GM18511 (cell line): ENCODE data around the gene TCF23.
"Not testable (repeated sequence)": the region's sequence is repeated elsewhere in the genome, so short reads cannot be mapped to it uniquely, and the experiment has no call there.

Source experiments
- ATAC-seq: cut with Tn5 transposase; IDR thresholded peaks from one replicate; pipeline ENCODE4 v1.9.1; 2021; ENCODE audit warnings: mild to moderate bottlenecking, moderate library complexity; ENCODE audit not compliant: unreplicated experiment

Gene TCF23

DNA sequence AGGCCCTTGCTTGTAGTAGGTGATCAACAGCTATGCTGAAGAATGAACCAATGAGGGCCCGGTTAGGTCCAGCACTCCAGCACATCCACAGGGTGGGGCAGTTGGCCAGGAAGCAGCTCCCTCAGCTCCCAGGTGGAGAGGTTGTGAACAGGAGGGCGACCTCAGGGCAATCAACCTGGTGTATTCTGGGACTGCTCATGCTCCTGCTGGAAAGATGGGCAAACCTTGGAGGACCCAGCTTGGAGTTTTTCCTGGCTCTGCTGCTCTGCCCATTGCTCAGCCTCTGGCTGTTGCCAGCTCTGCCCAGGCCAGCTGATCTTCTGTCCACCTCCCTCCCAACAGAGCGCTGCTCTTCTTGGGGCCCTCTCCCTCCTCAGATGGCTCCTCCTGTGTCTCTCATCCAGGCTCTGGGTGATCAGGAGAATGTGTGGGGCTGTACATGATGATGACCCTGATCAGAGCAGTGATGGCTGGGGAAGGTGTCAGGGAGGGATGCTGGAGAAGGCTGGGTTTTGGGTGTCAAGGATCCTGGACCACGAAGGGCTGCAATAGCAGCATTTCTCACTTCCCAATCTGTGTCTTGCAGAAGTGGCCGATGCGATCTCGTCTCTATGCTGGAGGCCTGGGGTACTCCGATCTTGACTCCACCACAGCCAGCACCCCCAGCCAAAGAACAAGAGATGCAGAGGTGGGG is 3.4 kb downstream of the TCF23 start:
- ATAC-seq: no peak

DNA sequence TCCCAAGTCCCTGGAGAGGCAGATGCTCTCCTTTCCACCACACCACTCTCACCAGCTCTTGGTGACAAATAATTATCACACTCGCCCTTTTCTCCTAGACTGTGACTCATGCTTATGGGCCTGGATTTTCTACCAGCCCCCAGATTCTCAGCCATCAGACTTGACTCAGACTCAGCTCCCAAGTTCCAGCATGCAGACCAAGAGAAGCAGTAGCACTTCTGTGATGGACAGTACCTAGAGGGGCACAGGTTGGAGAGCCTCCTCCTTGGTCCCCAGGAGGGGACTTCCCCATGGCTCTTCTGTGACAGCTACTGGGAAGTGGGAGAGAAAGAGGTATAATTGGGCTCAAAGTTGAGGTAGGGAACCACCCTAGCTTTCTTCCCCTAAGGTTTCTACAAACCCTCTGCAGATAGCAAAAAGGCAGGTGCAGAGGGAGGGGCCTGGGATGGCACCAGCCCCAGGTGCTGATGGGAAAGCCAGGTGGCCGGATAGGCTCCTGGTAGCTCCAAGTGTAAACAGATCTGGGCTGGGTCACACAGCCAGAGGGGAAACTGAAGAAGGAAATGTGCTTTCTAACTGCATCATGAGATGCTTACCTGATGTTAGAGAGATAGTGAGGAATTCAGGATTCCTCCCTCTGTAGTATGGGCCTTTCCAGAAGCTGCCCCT is 4.1 kb downstream of the TCF23 start:
- ATAC-seq: no peak

DNA sequence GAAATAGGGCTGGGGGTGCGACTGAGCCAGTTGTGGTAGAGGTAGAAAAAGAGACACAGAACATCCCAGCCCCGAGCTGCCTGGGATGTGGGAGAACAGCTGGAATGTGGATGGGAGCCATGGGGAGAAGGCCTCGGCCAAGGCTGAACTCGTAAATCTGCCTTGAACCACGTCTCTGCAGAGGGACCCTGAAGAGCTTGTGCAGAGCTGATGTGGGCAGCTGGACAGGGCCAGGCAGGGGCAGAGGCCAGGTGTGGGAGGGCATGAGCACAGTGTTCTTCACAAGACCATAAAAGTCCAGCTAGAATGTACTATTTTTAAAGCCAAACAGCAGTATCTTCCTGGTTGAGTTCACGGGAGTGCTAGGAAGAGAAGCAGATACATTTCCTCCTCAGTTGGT is 5.7 kb downstream of the TCF23 start:
- no peak for ATAC-seq

DNA sequence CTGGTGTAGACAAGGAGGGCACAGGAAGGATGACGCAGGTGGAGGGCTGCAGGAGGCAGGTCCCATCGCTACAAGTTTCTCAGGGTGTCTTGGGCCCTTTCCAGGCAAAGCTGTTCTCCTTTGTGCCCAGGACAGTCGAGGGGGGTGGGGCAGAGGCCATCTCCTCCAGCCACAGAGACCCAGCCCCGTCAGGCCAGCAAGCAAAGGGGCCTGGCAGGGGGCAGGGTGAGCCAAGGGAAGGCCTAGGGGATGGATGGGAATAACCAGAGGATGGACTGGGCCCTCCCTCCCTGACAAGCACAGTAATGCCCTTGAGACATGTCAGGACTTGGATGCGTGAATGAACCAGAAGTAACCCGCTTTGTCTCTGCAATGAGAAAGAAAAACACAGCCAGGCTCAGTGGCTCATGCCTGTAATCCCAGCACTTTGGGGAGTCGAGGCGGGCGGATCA is 6.3 kb downstream of the TCF23 start:
- ATAC-seq: no peak

DNA sequence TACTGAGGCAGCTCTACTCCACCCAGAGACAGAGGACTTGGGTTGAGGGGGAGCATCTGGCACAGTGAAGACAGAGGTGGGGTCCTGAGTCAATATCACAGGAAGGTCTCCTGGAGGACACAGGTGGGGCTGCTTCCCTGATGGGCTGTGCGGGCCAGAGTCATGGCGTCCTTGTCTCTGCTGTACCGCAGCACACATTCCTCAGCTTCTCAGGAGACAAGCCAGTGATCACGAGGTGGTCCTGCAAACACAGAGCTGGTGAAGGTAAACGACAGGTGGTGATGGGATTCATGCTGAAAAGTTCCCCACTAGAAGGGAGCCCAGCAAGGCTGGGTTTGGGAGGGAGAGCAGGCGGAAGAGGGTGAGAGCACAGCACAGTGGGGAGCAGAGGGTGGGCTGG is 9.7 kb downstream of the TCF23 start:
- no peak for ATAC-seq

DNA sequence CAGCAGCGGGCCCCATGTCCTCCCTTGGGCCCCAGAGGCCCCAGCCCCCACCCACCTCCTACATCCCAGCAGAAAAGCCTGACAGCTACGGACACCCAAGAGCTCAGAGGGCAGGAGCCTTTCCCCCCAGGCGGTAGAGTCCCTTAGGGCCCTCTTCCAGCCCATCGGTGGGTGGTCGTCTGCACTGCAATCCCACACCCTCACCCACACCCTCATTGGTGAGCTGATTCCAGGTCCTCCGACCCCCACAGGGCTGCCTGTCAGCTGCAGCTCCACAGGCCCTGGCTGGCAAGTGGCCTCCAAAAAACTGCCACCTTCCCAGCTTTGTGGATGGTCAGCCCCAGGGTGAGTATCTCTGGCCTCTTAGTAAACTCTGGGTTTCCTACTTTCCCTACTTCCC is 10.5 kb downstream of the TCF23 start:
- ATAC-seq: no peak

DNA sequence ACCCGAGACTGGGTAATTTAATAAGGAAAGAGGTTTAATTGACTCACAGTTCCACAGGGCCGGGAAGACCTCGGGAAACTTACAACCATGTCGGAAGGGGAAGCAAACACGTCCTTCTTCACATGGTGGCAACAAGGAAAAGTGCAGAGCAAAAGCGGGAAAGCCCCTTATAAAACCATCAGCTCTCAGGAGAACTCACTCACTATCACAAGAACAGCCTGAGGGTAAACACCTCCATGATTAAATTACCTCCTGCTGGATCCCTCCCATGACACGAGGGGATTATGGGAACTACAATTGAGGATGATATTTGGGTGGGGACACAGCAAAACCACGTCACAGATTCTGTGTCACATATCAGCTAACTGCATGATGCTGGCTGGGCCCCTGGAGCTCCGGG is 11.4 kb downstream of the TCF23 start:
- no peak for ATAC-seq

DNA sequence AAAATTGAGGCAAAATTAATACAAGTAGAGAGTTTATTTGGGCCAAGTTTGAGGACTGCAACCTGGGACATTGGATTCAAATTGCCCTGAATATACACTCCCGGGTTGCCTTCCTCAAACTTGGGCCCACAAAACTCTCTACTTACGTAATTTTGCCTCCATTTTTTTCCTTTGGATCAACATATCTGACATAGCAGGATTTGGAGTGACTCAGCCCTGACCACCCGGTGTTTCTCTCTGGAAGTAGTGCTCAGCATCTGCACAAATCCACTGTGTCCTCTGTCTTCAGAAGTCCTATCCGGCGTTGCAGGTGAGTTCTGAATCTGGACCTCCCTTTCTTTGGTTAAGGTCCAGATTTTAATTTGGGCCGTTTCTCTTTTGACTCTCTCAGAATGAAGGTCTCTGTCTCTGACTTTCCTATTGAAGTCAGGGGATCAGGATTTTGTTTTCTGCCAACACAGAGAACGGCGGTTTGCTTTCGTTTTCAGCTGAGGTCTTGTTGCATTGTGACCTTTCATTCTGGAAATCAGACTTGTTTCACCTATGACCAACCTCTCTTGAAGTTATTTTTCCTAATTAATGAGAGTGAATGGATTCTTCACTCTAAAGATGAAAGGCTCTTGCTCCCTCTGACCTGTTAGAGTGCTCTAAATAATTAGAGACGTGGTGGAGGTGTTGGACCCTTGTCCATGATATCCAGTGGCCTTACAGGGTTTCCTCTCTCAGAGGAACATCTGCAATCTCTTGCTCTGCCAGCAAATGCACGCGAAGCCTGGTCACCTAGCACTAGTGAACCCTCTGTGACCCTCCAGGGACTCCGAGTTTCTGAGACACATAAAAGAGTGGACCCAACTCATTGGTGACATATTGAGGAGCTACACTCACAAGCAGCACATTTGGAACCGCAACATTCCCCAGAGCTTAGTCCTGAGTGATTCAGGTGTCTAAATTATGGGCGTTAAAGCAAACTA is 13.6 kb downstream of the TCF23 start:
- ATAC-seq: no peak

DNA sequence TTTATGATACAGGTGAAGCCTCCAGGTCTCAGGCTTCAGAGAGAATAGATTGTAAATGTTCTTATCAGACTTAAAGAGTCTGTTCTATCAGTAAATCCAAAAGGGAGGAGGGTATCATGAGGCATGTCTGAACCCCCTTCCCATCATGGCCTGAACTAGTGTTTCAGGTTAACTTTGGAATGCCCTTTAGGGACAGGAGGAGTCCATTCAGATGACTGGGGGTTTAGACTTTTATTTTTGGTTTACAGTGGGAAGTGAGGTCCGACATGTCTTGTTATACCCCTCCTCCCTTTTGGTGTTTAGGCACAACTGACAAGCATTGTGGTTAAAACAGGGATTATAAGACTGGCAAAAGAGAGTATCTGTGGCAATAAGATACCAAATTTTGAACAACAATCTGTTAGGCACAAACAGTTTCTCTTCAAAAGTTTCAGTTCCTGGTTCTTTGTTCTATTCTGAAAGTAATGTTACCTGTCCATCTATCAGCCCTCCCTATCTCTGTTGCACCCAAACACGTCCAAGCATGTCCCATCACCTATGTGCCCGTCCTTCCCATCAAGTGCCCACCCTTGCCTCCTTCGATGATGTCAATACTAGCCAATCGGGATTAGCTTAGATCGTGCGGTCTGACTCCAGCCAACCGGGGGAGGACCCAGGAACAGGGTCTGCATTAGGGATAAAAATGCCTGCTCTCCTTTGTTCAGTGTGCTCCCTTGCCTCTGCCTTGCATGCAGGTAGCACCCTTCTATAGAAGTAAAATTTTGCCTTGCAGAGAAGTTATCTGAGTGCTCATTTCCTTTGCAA is 16.4 kb downstream of the TCF23 start:
- ATAC-seq: peak; percentile 61

DNA sequence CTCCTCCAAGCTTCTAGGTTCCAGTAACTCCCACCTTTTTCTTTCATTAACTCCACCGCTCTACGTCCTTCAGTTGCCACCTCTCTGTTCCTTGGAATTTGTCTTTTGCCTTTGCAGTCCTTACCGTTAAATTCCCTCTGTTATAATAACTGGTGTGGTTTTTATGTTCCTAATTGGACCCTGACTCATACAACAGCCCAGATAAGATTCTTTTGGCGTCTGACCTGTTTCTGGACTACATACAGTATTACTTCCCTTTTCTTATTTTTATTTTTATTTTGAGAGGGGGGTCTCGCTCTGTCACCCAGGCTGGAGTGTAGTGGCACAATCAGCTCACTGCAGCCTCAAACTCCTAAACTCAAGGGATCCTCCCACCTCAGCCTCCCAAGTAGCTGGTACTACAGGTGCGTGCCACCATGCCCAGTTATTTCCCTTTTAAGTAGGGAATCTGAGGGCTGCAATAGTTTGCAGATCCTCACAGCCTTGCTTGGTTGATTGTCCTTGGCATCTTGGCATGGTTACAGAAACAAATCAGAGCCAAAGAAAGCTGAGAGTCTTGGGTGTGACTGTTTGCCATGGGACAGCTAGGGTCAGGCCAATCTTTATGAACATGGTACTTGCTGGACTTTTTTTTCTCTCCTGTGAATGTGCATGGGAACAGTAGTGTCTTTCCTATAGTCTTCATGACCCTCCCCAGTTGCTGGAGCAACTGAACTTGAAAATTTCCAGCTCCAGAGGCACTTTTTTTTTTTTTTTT is 22.0 kb downstream of the TCF23 start:
- no peak for ATAC-seq

DNA sequence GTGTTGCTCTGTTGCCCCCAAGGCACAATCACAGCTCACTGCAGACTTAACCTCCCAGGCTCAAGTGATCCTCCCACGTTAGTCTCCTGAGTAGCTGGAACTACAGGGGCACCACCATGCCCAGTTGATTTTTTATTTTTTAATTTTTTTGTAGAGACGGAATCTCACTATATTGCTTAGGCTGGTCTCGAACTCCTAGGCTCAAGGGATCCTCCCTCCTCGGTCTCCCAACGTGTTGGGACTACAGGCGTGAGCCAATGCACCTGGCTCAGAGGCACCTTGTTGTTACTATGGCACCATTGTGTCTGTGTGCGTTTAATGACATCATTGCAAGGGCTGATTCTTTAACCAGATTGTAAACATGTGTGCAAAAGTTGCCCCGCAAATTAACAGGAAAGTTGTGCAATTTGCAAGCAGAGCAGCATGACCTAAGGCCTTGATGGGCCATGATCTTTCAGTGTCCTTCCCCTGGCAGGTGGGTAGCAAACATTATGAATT is 22.6 kb downstream of the TCF23 start:
- ATAC-seq: no peak

DNA sequence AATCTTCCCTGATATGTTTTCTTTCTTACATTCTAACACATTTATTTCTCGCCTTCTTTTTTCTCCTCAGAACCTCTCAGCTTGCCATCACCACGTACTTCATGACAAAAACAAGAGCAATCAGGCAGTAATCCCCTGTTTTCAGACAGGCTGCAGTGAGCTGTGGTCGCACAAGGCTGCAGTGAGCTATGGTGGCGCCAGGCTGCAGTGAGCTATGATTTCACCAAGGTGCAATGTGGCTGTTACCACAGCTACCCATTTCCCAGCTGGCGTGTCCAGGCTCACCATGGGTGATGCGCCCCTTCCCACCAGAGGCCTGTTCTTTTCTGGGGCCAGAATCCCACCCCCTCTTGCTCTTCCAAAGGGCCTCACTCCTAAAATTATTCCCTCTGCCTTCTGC is 25.8 kb downstream of the TCF23 start:
- ATAC-seq: no peak

DNA sequence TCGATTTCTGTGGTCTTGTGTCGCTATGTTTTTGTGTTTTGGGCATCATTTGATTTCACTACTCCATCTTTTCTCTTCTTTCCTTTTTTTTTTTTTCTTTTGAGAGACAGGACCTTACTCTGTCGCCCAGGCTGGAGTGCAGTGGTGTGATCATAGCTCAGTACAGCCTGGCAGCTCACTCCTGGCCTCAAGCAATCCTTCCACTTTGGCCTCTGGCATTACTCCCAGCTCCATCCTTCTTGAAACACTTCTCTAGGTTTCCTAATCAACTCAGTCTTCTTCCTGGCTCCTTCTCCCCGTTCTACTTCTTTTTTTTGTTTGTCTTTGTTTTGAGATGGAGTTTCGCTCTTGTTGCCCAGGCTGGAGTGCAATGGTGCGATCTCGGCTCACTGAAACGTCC is 26.5 kb downstream of the TCF23 start:
- ATAC-seq: no peak

DNA sequence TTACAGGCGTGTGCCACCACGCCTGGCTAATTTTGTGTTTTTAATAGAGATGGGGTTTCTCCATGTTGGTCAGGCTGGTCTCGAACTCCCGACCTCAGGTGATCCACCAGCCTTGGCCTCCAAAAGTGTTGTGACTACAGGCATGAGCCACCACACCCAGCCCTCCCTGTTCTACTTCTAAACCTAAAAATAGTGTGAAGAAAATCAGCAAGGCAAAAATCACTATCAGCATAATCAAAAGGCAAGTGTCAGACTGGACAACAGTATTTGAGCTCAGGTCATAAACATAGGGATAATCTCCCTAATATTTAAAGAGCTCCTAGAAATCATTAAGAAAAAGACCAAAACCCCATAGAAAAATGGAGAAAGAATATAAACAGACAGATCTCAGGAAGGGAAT is 27.0 kb downstream of the TCF23 start:
- not testable (repeated sequence) for ATAC-seq

DNA sequence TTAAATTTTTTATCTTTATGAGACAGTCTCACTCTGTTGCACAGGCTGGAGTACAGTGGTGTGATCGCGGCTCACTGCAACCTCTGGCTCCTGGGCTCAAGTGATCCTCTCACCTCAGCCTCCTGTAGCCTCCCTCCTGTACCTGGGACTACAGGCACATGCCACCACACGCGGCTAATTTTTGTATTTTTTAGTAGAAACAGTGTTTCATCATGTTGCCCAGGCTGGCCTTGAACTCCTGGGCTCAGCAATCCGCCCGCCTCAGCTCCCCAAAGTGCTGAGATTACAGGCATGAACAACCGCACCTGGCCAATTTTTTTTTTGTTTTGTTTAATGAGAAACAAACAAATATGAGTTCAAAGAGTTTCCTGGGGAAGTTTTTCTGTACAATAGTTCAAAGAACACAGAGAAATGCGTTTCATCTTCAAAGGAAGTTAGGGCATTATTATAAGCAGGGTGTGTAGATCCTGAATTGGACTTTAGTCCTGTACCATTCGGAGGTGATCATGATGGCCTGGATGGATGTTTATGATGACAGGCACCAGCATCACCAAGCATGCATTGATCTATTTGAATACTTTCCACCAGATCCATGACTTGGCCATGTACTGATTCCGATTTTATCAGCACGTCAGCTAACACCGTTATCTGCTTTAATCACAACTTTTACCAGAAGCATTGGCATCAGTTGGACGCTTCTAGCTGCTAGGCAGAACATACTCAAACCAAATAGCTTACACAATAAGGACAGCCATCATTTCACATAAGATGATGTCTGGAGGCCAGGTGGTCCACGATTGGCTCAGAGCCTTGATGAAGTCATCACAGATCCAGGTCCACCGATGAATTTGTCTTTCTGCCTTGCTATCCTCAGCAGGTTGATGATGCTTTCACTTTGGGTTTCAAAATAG is 28.9 kb downstream of the TCF23 start:
- ATAC-seq: no peak

DNA sequence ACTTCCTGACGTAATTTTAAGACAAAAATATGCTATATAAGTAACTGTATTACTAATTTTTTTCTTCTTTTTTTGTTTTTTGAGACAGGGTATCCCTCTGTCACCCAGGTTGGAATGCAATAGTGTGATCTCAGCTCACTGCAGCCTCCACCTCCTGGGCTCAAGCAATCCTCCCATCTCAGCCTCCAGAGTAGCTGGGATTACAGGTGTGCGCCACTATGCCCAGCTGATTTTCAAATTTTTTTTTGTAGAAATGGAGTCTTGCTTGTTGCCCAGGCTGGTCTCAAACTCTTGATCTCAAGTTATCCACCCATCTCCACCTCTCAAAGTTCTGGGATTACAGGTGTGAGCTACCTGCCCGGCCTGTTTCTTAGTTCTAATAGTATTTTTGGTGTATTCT is 29.7 kb downstream of the TCF23 start:
- no peak for ATAC-seq

DNA sequence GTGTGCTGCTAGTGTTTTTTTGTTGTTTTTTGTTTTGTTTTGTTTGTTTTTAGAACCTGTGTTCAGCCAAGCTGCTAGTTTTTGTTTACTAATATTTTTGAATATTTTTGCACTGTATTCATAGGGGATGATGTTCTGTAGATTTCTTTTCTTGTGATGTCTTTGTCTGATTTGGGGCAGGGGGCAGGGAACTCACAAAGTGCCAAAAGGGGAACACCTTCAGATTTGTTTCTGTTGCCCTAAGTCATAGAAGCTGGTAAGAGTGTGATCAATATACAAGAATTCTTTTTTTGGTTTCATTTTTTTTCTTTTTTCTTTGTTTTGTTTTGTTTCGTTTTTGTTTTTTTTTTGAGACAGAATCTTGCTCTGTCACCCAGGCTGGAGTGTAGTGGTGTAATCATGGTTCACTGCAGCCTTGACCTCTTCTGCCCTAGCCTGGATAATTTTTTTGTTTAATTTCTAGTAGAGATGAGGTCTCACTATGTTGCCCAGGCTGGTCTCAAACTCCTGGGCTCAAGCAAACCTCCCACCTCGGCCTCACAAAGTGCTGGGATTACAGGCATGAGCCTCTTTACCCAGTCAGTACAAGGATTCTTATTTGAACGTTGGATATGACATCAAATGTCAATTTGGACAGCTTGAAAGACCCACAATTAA is 30.7 kb downstream of the TCF23 start:
- no peak for ATAC-seq

DNA sequence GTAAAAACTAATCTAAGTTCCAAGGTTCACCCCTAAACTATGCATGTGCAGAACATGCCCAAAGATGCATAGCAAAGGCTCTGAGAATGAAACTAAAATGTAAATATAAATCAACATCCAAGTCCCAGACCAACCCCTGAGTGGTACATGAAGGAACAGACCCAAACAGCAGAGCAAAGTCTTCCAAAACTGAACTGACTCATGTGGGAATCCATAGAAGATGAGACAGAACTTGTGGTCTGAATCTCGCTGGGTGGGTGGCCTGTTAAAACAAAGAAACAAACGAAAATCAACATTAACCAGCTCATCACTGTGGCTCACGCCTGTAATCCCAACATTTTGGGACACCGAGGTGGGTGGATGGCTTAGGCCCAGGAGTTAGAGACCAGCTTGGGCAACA is 33.5 kb downstream of the TCF23 start:
- no peak for ATAC-seq
